HG03342 (cell line): ENCODE measurements around the gene SLC9C1.

ENCODE experiments used
- ATAC-seq: cut with Tn5 transposase; IDR thresholded peaks from one replicate; pipeline ENCODE4 v1.9.1; 2021; ENCODE audit warnings: mild to moderate bottlenecking, moderate library complexity; ENCODE audit not compliant: unreplicated experiment

SLC9C1 gene

GRCh38 chr3:112132975-112133448 is 161.0 kb downstream of the SLC9C1 start, which contains the start of gene GCSAM:
GCSAM (minus strand) TSS chr3:112133248; CDS start chr3:112133120, 128 bp downstream.
- peak; percentile 63 for ATAC-seq

DNA sequence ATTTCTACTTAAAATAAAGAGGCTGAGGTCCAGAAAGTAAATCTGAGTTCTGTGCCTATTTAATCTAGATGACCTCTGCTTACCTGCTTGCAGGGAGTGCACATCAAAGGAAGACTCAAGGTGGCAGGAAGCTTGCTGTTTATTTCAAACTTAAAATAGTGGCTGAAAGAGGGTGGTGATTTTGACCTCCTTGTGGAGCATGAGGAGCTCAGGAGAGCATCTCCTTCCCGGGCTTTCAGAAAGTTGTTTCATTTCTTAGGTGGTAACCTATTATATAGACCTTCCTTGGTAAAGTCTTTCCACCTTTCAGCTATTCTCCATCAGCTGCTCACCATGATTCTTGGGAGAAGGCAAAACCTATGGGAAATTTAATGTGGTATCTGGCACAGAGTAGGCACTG is 161.5 kb downstream of the SLC9C1 start:
- no peak for ATAC-seq

- ATAC-seq, result no peak
Measured at GRCh38 chr3:112132088-112132487, 161.9 kb downstream of the SLC9C1 start.

DNA sequence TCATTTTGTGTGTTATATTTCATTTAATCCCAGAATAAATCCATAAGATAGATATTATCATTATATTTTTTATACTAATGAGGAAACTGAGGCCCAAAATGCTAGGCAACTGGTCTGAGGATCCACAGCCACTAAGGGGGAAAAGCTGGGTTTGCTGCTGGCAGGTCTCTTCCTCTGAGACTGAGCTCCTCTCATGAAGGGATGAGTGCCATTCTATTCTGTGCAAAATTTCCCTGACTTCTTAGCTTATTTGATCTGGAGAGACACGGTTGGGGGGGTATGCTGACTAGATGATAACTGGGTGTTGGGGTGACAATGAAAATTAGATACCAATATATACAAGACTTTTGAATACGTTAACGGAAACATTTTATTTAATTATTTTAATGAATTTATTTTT is 162.9 kb downstream of the SLC9C1 start:
- ATAC-seq, result no peak

- ATAC-seq, result no peak
Measured at GRCh38 chr3:112130638-112130993, 163.4 kb downstream of the SLC9C1 start.

DNA sequence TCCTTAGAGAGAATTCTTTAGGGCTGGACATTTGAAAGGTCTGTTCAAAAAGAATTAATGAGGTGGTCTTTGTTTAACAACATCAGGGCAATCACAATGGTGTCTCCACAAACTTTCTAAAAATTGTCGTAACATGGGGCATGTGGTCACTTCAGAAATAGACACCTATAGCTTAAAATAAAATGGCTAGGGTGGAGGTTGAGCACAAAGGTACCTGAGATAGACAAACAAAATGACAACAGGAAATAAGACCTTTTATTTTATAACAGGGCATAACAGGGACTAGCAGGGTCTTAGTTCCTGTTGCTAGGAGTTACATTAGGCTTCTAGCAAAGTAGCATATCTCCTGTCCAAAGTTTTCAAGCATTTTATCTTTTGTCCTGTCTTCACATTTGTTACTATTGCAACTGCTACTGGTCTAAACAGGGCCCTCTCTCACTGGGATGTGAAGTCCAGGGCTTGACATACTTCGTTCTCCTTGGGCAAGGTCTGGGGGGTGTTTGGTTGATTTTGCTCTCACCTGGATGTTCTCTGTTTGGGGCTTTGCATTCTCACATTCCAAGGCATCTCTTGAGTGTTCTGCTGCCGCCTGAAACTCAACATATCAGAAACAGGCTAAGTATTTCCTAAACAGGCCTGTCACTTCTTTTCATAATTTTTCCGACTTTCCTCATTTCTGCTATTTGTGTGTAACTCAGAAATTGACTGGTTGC is 163.9 kb downstream of the SLC9C1 start:
- ATAC-seq, result no peak

DNA sequence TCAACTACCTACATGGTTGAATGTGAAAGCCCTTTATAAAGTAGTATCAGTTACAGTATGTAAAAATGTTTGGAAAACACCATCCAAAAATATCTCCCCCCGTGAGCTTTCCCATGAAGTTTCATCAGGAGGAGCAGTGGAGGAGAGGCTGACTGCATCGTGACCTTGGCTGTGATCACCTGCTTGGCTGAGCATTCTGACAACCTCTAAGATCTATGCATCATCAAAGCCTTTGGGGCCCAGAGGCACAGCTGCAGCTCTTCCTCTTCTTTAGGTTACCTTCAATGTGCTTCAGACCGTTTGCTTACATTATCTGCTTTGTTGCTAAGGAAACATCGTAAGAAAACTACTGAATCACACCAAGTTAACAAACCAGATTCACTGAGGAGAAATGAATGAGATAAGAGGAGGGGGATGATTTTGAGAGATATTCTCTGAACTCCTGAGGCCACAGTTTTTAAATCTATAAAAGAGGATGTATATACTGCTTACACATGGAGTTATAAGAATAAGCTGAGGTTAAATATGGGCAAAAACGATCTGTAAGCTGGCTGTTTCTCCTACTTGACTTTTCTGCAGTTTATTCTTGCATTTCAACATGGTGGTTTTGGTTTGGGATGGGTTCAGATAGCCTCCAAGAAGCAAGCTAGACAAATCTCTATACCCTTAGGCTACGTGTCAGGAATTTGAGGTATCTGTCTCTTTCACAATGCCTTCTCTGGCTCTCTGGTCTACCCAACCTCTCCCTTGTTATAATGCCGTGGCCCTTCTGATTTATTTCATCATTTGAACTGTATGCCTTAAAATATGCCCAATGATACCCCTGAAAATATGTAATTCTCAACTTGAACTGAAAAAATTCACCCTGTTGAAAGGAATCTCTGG is 164.9 kb downstream of the SLC9C1 start:
- ATAC-seq, result peak; percentile 64

- no peak for ATAC-seq
Measured at GRCh38 chr3:112127522-112128494, 166.2 kb downstream of the SLC9C1 start.

DNA sequence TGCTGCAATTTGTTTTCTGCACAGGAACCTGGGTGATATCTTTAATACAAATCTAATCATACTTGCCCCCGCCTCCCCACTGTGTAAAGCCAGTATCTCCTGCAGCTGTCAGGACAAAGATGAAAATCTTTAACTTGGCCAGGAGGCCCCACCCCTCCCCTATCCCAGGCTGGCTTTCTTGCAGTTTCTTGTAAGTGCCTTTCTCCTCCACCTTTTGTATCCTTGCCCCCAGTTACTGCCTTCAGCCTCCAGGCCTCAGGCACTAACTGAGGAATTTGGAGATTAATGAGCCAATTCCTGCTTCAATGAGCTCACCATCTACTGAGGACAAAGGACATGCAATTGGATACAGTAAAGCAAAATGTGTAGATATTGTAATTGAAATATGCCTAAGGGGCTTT is 167.5 kb downstream of the SLC9C1 start:
- ATAC-seq, result no peak

DNA sequence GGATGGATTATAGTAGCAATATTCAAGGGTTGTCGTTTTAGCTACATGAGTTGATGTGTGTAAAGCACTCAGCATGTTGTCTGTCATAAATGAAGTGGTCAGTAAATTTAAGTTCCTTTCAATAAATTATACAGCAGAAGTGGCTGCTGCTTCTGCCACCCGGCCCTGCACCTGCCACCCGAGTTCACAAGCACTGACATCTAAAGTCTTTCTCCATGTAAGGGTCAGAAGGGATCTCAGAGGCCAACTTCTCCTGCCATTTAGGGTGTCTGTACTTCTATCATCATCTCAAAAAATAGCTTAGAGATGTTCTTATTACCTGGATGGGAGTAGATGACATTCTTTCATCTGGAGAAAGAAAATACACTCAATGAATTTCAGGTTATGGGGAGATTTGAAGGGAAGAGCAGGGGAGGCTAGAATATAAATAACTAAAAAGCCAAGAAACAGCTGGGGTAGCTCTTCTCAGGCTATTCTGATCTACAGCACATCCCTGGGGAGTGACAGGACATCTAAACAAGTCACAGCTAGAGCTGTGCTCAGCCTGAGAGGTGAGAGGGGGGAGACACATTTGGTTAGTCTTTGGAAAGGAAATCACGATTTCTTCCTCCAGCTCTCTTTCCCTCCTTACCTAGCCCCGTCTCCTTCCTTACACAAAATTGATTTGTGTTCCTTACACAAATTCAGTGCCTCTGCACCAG is 169.0 kb downstream of the SLC9C1 start:
- ATAC-seq, result no peak

DNA sequence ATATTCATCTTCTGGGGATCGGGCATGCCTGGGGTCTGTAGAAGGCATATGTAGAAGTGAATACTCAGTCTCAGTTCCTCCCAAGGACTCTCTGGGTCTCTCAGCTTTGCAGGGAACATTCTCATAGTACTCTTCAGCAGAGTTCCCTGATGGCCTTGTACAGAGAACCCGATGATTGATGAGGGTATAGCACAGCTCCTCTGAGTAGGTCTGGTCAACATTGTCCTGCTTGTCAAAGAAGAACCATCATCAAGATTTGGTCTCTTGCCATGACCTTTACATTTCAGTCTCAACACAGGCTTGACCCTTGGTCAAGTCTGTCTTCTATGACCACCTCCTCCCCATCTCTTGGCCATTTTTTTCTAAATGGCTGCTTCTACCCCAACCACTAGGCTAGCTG is 170.5 kb downstream of the SLC9C1 start:
- ATAC-seq, result no peak

GRCh38 chr3:112122870-112123269 is 171.1 kb downstream of the SLC9C1 start:
- ATAC-seq, result no peak

- no peak for ATAC-seq
Measured at GRCh38 chr3:112121577-112122547, 172.2 kb downstream of the SLC9C1 start.

DNA sequence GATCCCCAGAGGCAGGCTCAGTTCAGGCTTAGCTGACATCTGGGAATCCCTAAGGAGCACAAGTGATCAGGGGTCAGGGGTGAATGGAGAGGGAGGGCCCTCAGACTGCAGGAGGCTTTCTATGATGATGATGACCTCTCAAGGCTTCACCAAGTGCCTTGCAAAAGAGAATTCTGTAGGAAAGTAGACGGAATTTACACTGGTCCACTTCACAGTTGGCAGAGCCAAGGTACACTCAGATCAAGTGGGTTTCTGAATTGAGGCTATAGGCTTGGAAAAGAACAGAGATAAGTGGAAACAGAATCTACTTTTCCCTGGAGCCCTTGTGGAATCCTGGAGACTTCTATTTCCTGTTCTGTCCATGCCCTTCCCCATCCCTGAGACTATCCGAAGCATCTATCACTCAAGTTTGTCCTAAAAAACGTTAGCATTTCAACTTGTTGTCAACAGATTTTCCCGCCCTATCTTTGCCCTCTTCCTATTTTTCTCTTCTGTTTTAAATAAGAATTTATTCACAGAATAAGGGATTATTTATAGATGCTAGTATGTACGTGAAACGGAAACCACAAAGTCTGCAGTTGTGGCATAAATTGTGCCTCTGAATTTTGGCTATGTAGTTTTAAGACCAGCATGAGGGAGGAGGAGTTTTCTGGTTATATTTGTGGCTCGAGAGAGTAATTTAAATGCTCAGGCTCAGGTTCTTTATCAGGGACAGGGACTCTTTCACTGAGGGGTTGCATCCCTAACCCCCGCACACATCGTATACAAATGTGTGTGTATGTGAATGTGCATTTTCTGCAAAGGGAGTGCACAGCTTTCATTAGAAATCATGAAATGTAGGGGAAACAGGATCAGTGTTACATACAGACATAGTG is 173.8 kb downstream of the SLC9C1 start:
- no peak for ATAC-seq

DNA sequence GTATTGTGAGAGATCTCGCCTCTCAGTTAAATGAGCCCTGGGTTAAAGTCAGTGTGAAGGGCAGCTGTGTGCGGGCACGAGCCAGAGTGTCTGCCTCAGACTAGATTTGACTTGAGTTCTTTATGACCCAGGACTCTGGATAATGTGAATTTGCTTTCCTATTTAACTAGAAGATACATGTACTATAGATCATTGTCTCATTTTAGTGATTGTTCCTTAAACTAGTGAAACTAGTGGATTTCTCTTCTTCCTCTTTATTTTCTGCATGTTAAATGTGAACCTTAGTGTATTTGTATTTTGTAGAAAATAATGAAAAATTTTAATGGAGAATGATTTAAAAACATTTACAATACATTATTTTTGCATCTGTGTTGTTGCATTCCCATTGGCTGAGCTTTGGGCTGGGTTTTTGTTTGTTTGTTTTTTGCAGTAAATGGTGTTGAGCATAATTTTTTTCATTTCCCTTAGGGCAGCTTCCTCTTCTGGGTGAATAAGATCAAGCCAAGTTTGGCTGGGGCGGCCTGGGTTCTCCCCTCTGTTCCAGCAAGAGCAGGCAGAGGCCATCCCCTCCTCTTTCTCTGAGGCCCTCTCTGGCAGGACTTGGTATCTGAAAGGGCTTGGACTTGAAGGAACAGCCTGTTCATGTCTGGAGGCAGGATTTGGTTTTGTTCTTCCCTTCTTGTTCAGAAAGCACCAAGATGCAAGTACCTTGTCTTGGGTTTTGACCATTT is 176.0 kb downstream of the SLC9C1 start:
- peak; percentile 34 for ATAC-seq

GRCh38 chr3:112117415-112117814 is 176.6 kb downstream of the SLC9C1 start:
- ATAC-seq, result no peak

GRCh38 chr3:112116748-112117186 is 177.2 kb downstream of the SLC9C1 start:
- no peak for ATAC-seq
